Immature natural killer cell (primary cell): ENCODE measurements around the gene PIK3C2A. TPM values are rescaled to one million over a fixed set of nuclear protein-coding genes. Genes with fewer than 3 reads are reported as not detected.

ENCODE experiments used
- DNase-seq, 3 donors: peaks; one replicate each; pipeline ENCODE4 v3.0.0; 2022; ENCODE audit warnings: mixed read lengths in 1 of 3
- H3K27ac Mint-ChIP-seq, 6 donors: one replicate each; pipeline ENCODE4 v1.8.0; 2020; ENCODE audit warnings: mixed read lengths in 6 of 6, mild to moderate bottlenecking in 5 of 6, inconsistent platforms in 4 of 6, moderate library complexity in 3 of 6
- H3K27me3 Mint-ChIP-seq, 3 donors: one replicate each; pipeline ENCODE4 v1.8.0; 2020 to 2021; ENCODE audit warnings: low read depth in 3 of 3, mild to moderate bottlenecking in 3 of 3, mixed read lengths in 3 of 3, moderate library complexity in 3 of 3, inconsistent platforms in 1 of 3
- H3K36me3 Mint-ChIP-seq, 3 donors: one replicate each; pipeline ENCODE4 v1.8.0; 2020; ENCODE audit warnings: mixed read lengths in 3 of 3, inconsistent platforms in 2 of 3, mild to moderate bottlenecking in 2 of 3
- H3K4me1 Mint-ChIP-seq, 2 donors: one replicate each; pipeline ENCODE4 v1.8.0; 2020; ENCODE audit warnings: inconsistent platforms in 2 of 2, mild to moderate bottlenecking in 2 of 2, mixed read lengths in 2 of 2, moderate library complexity in 1 of 2
- H3K4me3 Mint-ChIP-seq, 5 donors: one replicate each; pipeline ENCODE4 v1.8.0; 2020; ENCODE audit warnings: mild to moderate bottlenecking in 5 of 5, mixed read lengths in 5 of 5, inconsistent platforms in 3 of 5, moderate library complexity in 3 of 5
- H3K9me3 Mint-ChIP-seq, 6 donors: one replicate each; pipeline ENCODE4 v1.8.0; 2020; ENCODE audit warnings: mild to moderate bottlenecking in 6 of 6, mixed read lengths in 6 of 6, inconsistent platforms in 4 of 6, moderate library complexity in 3 of 6
- polyA plus RNA-seq, 3 donors: library from polyadenylated mRNA; unstranded; fragments of 300-500 nt; fragmentation: Illumina TruSeq; gene quantifications; one replicate each; pipeline ENCODE4 v1.2.3, GENCODE V29; 2021

PIK3C2A gene
- polyA plus RNA-seq, 3 donors from 2014 or later = 5.0 to 13.3 (median 5.5) TPM

GRCh38 chr11:17164361-17165246 is 43.2 kb downstream of the PIK3C2A start:
- H3K4me3 Mint-ChIP-seq = peak overlapping the region; percentile 67 to 79 (median 70)
- H3K27me3 Mint-ChIP-seq = no peaks in the 10 kb centered on the region
- peak overlapping the region; percentile 80 to 94 (median 88) for H3K27ac Mint-ChIP-seq
- no peaks in the 10 kb centered on the region for H3K9me3 Mint-ChIP-seq
- H3K36me3 Mint-ChIP-seq = peaks cover 14 to 26% (median 14%) of the 10 kb centered on the region in 3 donors
- H3K4me1 Mint-ChIP-seq = peaks cover 84 to 89% of the 10 kb centered on the region in 2 donors
- DNase-seq = peak in 2 of 3 donors; percentile 13 to 22

GRCh38 chr11:17163736-17164135 is 44.0 kb downstream of the PIK3C2A start:
- H3K4me3 Mint-ChIP-seq = peak overlapping the region; percentile 67 to 79 (median 75)
- no peak for DNase-seq
- H3K27ac Mint-ChIP-seq = peak overlapping the region; percentile 80 to 94 (median 88)
- peaks cover 83 to 89% of the 10 kb centered on the region in 2 donors for H3K4me1 Mint-ChIP-seq
- H3K27me3 Mint-ChIP-seq = no peaks in the 10 kb centered on the region
- peaks cover 7 to 22% (median 10%) of the 10 kb centered on the region in 3 donors for H3K36me3 Mint-ChIP-seq
- no peaks in the 10 kb centered on the region for H3K9me3 Mint-ChIP-seq

- no peak for DNase-seq
- peak overlapping the region; percentile 36 to 79 (median 75) for H3K4me3 Mint-ChIP-seq
- no peaks in the 10 kb centered on the region for H3K9me3 Mint-ChIP-seq
- H3K27ac Mint-ChIP-seq = peak overlapping the region; percentile 41 to 92 (median 82)
- peaks cover 4 to 17% (median 6%) of the 10 kb centered on the region in 3 donors for H3K36me3 Mint-ChIP-seq
- peaks cover 80 to 86% of the 10 kb centered on the region in 2 donors for H3K4me1 Mint-ChIP-seq
- no peaks in the 10 kb centered on the region for H3K27me3 Mint-ChIP-seq
Measured at GRCh38 chr11:17163291-17163690, 44.5 kb downstream of the PIK3C2A start.

- Mint-ChIP-seq H3K36me3 (peaks cover 0 to 15% (median 4%) of the 10 kb centered on the region in 3 donors), H3K4me3 (peak overlapping the region; percentile 64 to 76 (median 69)), H3K27me3 (no peaks in the 10 kb centered on the region), H3K9me3 (no peaks in the 10 kb centered on the region), H3K4me1 (peaks cover 81 to 85% of the 10 kb centered on the region in 2 donors), H3K27ac (peak overlapping the region; percentile 85 to 94 (median 92))
- no peak for DNase-seq
Measured at GRCh38 chr11:17162376-17162775, 45.4 kb downstream of the PIK3C2A start.

GRCh38 chr11:17161515-17161914 is 46.3 kb downstream of the PIK3C2A start:
- H3K9me3 Mint-ChIP-seq = no peaks in the 10 kb centered on the region
- peak overlapping the region; percentile 85 to 94 (median 92) for H3K27ac Mint-ChIP-seq
- H3K4me3 Mint-ChIP-seq = peak overlapping the region; percentile 64 to 75 (median 69)
- H3K4me1 Mint-ChIP-seq = peaks cover 82 to 89% of the 10 kb centered on the region in 2 donors
- peak; percentile 16 to 26 (median 24) for DNase-seq
- peaks cover 0 to 12% (median 4%) of the 10 kb centered on the region in 3 donors for H3K36me3 Mint-ChIP-seq
- H3K27me3 Mint-ChIP-seq = no peaks in the 10 kb centered on the region

GRCh38 chr11:17159441-17159840 is 48.3 kb downstream of the PIK3C2A start:
- DNase-seq = no peak
- Mint-ChIP-seq H3K27ac (peak overlapping the region in 4 of 6 donors; percentile 55 to 86 (median 82)), H3K4me3 (no peak overlapping the region), H3K9me3 (peaks cover 0 to 1% (median 0%) of the 10 kb centered on the region in 6 donors), H3K36me3 (peaks cover 0 to 15% (median 7%) of the 10 kb centered on the region in 3 donors), H3K4me1 (peaks cover 78 to 89% of the 10 kb centered on the region in 2 donors), H3K27me3 (no peaks in the 10 kb centered on the region)

Other genes starting within 250 kb of the PIK3C2A start
- gene PLEKHA7, start 193.6 kb downstream of the PIK3C2A start, polyA plus RNA-seq = under 1 TPM in 2 of 3 donors, not detected in 1; 0.28 to 0.31 TPM
- 1,000 to 10,000 TPM in 1 of 3 donors, 100 to 1,000 TPM in 2; 720 to 1,050 (median 777) TPM for gene RPS13, start 130.3 kb downstream of the PIK3C2A start, polyA plus RNA-seq
- gene NUCB2, start 68.8 kb upstream of the PIK3C2A start, polyA plus RNA-seq = 100 to 1,000 TPM; 157 to 180 (median 169) TPM
- under 1 TPM in 2 of 3 donors, not detected in 1; 0.24 to 0.49 TPM for gene NCR3LG1, start 143.8 kb upstream of the PIK3C2A start, polyA plus RNA-seq
- gene KCNJ11, start 180.7 kb upstream of the PIK3C2A start, polyA plus RNA-seq = not detected